Measurements from ENCODE around the gene CIDEB.

CIDEB gene

DNA sequence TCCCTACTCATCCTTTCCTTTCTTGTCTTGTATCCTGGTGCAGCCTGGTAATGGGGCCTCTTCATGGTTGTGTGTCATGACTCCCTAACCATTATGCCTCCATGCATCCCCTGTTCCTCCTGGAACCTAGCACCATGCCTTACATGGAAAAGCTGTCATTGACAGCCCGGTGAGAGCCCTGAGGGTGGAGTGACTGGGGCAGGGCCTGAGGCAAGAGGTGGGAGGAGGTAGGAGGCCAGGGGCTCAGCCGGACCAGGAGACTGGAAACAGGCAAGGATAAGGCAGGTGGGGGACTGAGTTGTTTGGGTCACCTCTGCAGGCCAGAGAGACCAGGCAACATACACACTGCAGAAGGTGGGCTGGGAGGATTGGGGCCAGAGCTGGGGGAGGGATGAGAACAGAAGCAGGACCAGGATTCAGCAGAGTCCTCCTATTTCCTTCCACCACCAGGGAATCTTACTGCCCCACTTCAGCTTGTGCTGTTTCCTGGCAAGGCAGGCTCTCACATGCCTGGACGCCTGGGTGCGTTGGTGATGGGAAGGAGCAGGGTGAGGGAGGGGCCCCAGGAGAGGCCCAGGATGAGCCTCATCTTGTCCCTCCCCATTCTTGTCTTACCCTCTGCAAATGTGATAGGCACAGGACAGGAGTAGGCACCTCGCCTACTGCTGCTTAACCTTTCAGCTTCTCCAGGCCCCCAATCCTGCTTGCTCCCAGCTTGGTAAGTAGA lies 1.9 kb upstream of the CIDEB start, which contains the start of gene LTB4R2:
Gene LTB4R2, plus strand, starts transcription at position 603 of the 727 bp plus-strand sequence. CDS start 525 bp downstream, outside the sequence.
- no peak for TF ChIP-seq CEBPB (IDR thresholded peaks at IDR 0.05)
- TF ChIP-seq TCF12 (IDR thresholded peaks at IDR 0.05; ENCODE audit: low read depth), result no peak
- no peak for TF ChIP-seq EP300 (IDR thresholded peaks at IDR 0.05; ENCODE audit: borderline replicate concordance)
- no peak for TF ChIP-seq RAD21 (IDR thresholded peaks at IDR 0.05; ENCODE audit: low read depth)
- no peak for TF ChIP-seq EGR1 (IDR thresholded peaks at IDR 0.05)
- TF ChIP-seq FOXM1 (IDR thresholded peaks at IDR 0.05; ENCODE audit: borderline replicate concordance, low read depth), result no peak
- TF ChIP-seq USF1 (IDR thresholded peaks at IDR 0.05), result no peak
- no peak for TF ChIP-seq TAF1 (IDR thresholded peaks at IDR 0.05; ENCODE audit: low read depth)
- TF ChIP-seq NFIC (IDR thresholded peaks at IDR 0.05), result no peak
- TF ChIP-seq, protein P1, sequence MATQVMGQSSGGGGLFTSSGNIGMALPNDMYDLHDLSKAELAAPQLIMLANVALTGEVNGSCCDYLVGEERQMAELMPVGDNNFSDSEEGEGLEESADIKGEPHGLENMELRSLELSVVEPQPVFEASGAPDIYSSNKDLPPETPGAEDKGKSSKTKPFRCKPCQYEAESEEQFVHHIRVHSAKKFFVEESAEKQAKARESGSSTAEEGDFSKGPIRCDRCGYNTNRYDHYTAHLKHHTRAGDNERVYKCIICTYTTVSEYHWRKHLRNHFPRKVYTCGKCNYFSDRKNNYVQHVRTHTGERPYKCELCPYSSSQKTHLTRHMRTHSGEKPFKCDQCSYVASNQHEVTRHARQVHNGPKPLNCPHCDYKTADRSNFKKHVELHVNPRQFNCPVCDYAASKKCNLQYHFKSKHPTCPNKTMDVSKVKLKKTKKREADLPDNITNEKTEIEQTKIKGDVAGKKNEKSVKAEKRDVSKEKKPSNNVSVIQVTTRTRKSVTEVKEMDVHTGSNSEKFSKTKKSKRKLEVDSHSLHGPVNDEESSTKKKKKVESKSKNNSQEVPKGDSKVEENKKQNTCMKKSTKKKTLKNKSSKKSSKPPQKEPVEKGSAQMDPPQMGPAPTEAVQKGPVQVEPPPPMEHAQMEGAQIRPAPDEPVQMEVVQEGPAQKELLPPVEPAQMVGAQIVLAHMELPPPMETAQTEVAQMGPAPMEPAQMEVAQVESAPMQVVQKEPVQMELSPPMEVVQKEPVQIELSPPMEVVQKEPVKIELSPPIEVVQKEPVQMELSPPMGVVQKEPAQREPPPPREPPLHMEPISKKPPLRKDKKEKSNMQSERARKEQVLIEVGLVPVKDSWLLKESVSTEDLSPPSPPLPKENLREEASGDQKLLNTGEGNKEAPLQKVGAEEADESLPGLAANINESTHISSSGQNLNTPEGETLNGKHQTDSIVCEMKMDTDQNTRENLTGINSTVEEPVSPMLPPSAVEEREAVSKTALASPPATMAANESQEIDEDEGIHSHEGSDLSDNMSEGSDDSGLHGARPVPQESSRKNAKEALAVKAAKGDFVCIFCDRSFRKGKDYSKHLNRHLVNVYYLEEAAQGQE (IDR thresholded peaks at IDR 0.05; ENCODE audit: low read depth), result no peak
- no peak for TF ChIP-seq CREB1 (IDR thresholded peaks at IDR 0.05; ENCODE audit: low read depth)
- TF ChIP-seq MAX (IDR thresholded peaks at IDR 0.05), result no peak
- no peak for TF ChIP-seq TEAD4 (IDR thresholded peaks at IDR 0.05)
- no peak for TF ChIP-seq YY1 (IDR thresholded peaks at IDR 0.05; ENCODE audit: low read depth)
- no peak for TF ChIP-seq ZBTB7A (IDR thresholded peaks at IDR 0.05; ENCODE audit: low read depth)

- no peak for TF ChIP-seq TCF12 (IDR thresholded peaks at IDR 0.05; ENCODE audit: low read depth)
- TF ChIP-seq CREB1 (IDR thresholded peaks at IDR 0.05; ENCODE audit: low read depth), result no peak
- TF ChIP-seq EGR1 (IDR thresholded peaks at IDR 0.05), result no peak
- no peak for TF ChIP-seq MAX (IDR thresholded peaks at IDR 0.05)
- no peak for TF ChIP-seq ZBTB7A (IDR thresholded peaks at IDR 0.05; ENCODE audit: low read depth)
- no peak for TF ChIP-seq TAF1 (IDR thresholded peaks at IDR 0.05; ENCODE audit: low read depth)
- no peak for TF ChIP-seq FOXM1 (IDR thresholded peaks at IDR 0.05; ENCODE audit: borderline replicate concordance, low read depth)
- no peak for TF ChIP-seq RAD21 (IDR thresholded peaks at IDR 0.05; ENCODE audit: low read depth)
Observed at GRCh38 chr14:24308342-24309124, 756 bp upstream of the CIDEB start.

- TF ChIP-seq EP300 (IDR thresholded peaks at IDR 0.05; ENCODE audit: borderline replicate concordance), result no peak
Observed at GRCh38 chr14:24307156-24307574, 612 bp downstream of the CIDEB start.

DNA sequence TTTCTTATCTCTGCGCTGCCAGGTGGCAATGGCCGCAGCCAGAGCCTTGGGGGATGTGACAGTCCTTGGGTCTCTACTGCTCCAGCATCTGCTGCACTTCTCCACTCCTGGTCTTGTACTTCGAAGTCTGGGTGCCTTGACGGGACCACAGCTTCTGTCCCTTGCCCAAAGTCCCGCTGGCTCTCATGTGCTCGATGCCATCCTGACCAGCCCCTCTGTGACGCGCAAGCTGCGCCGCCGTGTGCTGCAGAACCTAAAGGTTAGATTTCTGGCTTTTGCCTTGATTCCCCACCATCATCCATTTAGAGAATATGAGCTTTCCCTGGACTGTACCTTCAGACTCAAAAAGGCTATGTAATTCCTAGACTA lies 3.8 kb downstream of the CIDEB start:
- TF ChIP-seq TCF12 (IDR thresholded peaks at IDR 0.05; ENCODE audit: low read depth) (no peak), CEBPB (IDR thresholded peaks at IDR 0.05) (no peak), NFIC (IDR thresholded peaks at IDR 0.05) (no peak), EP300 (IDR thresholded peaks at IDR 0.05; ENCODE audit: borderline replicate concordance) (no peak), YY1 (IDR thresholded peaks at IDR 0.05; ENCODE audit: low read depth) (no peak), EGR1 (IDR thresholded peaks at IDR 0.05) (no peak), RAD21 (IDR thresholded peaks at IDR 0.05; ENCODE audit: low read depth) (no peak)

DNA sequence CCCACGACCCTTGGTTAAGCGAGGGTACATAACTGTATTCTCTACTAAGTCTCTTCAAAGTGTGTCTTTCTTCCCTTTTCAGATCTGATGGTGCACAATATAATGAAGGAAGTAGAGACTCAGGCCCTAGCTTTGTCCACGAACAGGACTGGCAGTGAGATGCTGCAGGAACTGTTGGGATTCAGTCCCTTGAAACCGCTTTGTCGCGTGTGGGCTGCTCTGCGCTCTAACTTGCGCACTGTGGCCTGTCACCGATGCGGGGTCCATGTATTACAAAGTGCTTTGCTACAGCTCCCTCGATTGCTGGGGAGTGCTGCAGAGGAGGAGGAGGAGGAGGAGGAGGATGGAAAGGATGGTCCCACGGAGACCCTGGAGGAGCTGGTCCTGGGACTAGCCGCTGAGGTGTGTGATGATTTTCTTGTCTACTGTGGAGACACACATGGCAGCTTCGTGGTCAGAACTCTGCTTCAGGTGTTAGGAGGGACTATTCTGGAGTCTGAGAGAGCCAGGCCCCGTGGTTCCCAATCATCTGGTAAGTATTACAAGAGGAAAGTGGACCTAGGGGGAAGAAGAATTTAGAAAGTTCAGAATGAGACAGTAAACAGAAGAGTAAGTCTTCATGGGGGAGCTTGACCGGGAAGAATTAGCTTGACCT lies 7.3 kb downstream of the CIDEB start:
- TF ChIP-seq FOXM1 (IDR thresholded peaks at IDR 0.05; ENCODE audit: borderline replicate concordance, low read depth) (no peak), USF1 (IDR thresholded peaks at IDR 0.05) (no peak)

- TF ChIP-seq TCF12 (IDR thresholded peaks at IDR 0.05; ENCODE audit: low read depth), result peak; percentile 57
- TF ChIP-seq ZBTB7A (IDR thresholded peaks at IDR 0.05; ENCODE audit: low read depth), result no peak
- peak; percentile 99 for TF ChIP-seq CREB1 (IDR thresholded peaks at IDR 0.05; ENCODE audit: low read depth)
- no peak for TF ChIP-seq EP300 (IDR thresholded peaks at IDR 0.05; ENCODE audit: borderline replicate concordance)
- peak; percentile 65 for TF ChIP-seq TAF1 (IDR thresholded peaks at IDR 0.05; ENCODE audit: low read depth)
- TF ChIP-seq RAD21 (IDR thresholded peaks at IDR 0.05; ENCODE audit: low read depth), result no peak
- TF ChIP-seq CEBPB (IDR thresholded peaks at IDR 0.05), result no peak
- TF ChIP-seq MAX (IDR thresholded peaks at IDR 0.05), result peak; percentile 91
- TF ChIP-seq NFIC (IDR thresholded peaks at IDR 0.05), result no peak
Observed at GRCh38 chr14:24299255-24300191, 8.3 kb downstream of the CIDEB start, which contains the start of the genes DHRS1 and NOP9. Gene DHRS1 (minus strand): TSS chr14:24299780. CDS start chr14:24299106, 674 bp downstream. Gene NOP9 (plus strand): TSS chr14:24299850. CDS start chr14:24299955, 105 bp downstream.
